OCI-LY1 (cell line): ENCODE data around the gene CLEC4F.

Source experiments
- H2AFZ ChIP-seq: fragments of 200-600 bp; sonication (generic), shearing (Covaris generic); 2 replicates; pipeline ENCODE4 v1.6.0; 2014; ENCODE audit warnings: antibody characterized with exemption, mild to moderate bottlenecking, low read length
- H3F3A ChIP-seq: fragments of 200-600 bp; sonication (generic), shearing (Covaris generic); 2 replicates; pipeline ENCODE4 v1.6.0; 2014; ENCODE audit warnings: mild to moderate bottlenecking, antibody characterized with exemption, low read length, moderate library complexity; ENCODE audit not compliant: insufficient read depth
- H3K27ac ChIP-seq: fragments of 200-600 bp; sonication (generic); 2 replicates; pipeline ENCODE4 v1.5.1; 2014; ENCODE audit warnings: low read length, mixed run types, mild to moderate bottlenecking, low read depth; ENCODE audit not compliant: poor library complexity, severe bottlenecking
- H3K27me3 ChIP-seq: fragments of 200-600 bp; sonication (generic); 2 replicates; pipeline ENCODE4 v1.6.0; 2014; ENCODE audit warnings: antibody characterized with exemption, mild to moderate bottlenecking, low read length, moderate library complexity; ENCODE audit not compliant: insufficient read depth
- H3K36me3 ChIP-seq: fragments of 200-600 bp; sonication (generic); 2 replicates; pipeline ENCODE4 v1.6.1; 2014; ENCODE audit warnings: mild to moderate bottlenecking, antibody characterized with exemption, low read length, moderate library complexity, mixed read lengths; ENCODE audit not compliant: insufficient read depth
- H3K4me1 ChIP-seq: fragments of 200-600 bp; sonication (generic); 2 replicates; pipeline ENCODE4 v1.5.1; 2014; ENCODE audit warnings: mild to moderate bottlenecking, low read length, moderate library complexity; ENCODE audit not compliant: insufficient read depth, severe bottlenecking
- H3K4me2 ChIP-seq: fragments of 200-600 bp; sonication (generic), shearing (Covaris generic); 2 replicates; pipeline ENCODE4 v1.6.1; 2014; ENCODE audit warnings: low read length
- H3K4me3 ChIP-seq: fragments of 200-600 bp; sonication (generic); 2 replicates; pipeline ENCODE4 v1.5.1; 2014; ENCODE audit warnings: low read length, low read depth, mild to moderate bottlenecking, mixed read lengths; ENCODE audit not compliant: poor library complexity, severe bottlenecking
- H3K79me2 ChIP-seq: fragments of 200-600 bp; shearing (Covaris generic); 2 replicates; pipeline ENCODE4 v1.6.1; 2016; ENCODE audit warnings: mixed run types, low read length, mixed read lengths; ENCODE audit not compliant: insufficient read depth
- H3K9ac ChIP-seq: fragments of 200-600 bp; sonication (generic), shearing (Covaris generic); 2 replicates; pipeline ENCODE4 v1.6.1; 2014; ENCODE audit warnings: mild to moderate bottlenecking, low read length, mixed read lengths
- H3K9me2 ChIP-seq: fragments of 200-600 bp; sonication (generic), shearing (Covaris generic); 2 replicates; pipeline ENCODE4 v1.6.1; 2014; ENCODE audit warnings: low read depth, mild to moderate bottlenecking, low read length, mixed read lengths
- H3K9me3 ChIP-seq: fragments of 200-600 bp; shearing (Covaris generic); 2 replicates; pipeline ENCODE4 v1.6.1; 2014; ENCODE audit warnings: low read length, mixed read lengths
- H4K20me1 ChIP-seq: fragments of 200-600 bp; sonication (generic), shearing (Covaris generic); 2 replicates; pipeline ENCODE4 v1.6.0; 2016; ENCODE audit warnings: mild to moderate bottlenecking, low read length; ENCODE audit not compliant: insufficient read depth
- CTCF ChIP-seq: fragments of 200-600 bp; sonication (generic), shearing (Covaris generic); IDR thresholded peaks from 2 replicates; pipeline ENCODE4 v1.5.1; 2017; ENCODE audit warnings: mild to moderate bottlenecking, antibody characterized with exemption, low read length, moderate library complexity, mixed read lengths
- EZH2 ChIP-seq: fragments of 200-600 bp; sonication (generic), shearing (Covaris generic); IDR thresholded peaks from 2 replicates; pipeline ENCODE4 v1.8.0; 2017; ENCODE audit warnings: borderline replicate concordance, mixed run types, mild to moderate bottlenecking, antibody characterized with exemption, low read length, moderate library complexity, mixed read lengths

CLEC4F gene

GRCh38 chr2:70855667-70856066 lies 35.3 kb upstream of the CLEC4F start:
- no peak for TF ChIP-seq CTCF
- TF ChIP-seq EZH2, result no peak
- no peak overlapping the region for H3K4me2 ChIP-seq
- H3K36me3 ChIP-seq, result no peaks in the 10 kb centered on the region

GRCh38 chr2:70854411-70854810 lies 34.0 kb upstream of the CLEC4F start:
- no peaks in the 10 kb centered on the region for H3K79me2 ChIP-seq
- H3K4me2 ChIP-seq, result no peak overlapping the region
- H3K9ac ChIP-seq, result no peak overlapping the region
- H3K27ac ChIP-seq, result no peak overlapping the region
- no peaks in the 10 kb centered on the region for H3K4me1 ChIP-seq
- H4K20me1 ChIP-seq, result no peaks in the 10 kb centered on the region
- TF ChIP-seq EZH2 (no peak), CTCF (no peak)
- H3K36me3 ChIP-seq, result no peaks in the 10 kb centered on the region
- no peak overlapping the region for H3K4me3 ChIP-seq
- H3K27me3 ChIP-seq, result no peaks in the 10 kb centered on the region
- H3K9me2 ChIP-seq, result no peaks in the 10 kb centered on the region
- no peaks in the 10 kb centered on the region for H3K9me3 ChIP-seq
- H3F3A ChIP-seq, result no peaks in the 10 kb centered on the region
- no peak overlapping the region for H2AFZ ChIP-seq

More at GRCh38 chr2:70855667-70856066, 35.3 kb upstream of the CLEC4F start:
- Histone ChIP-seq H3F3A (no peaks in the 10 kb centered on the region), H2AFZ (no peak overlapping the region), H3K27me3 (no peaks in the 10 kb centered on the region), H3K79me2 (no peaks in the 10 kb centered on the region), H3K9me2 (no peaks in the 10 kb centered on the region), H3K9ac (no peak overlapping the region), H3K27ac (no peak overlapping the region), H4K20me1 (no peaks in the 10 kb centered on the region), H3K9me3 (no peaks in the 10 kb centered on the region), H3K4me3 (no peak overlapping the region), H3K4me1 (no peaks in the 10 kb centered on the region)

GRCh38 chr2:70852824-70853223 lies 32.4 kb upstream of the CLEC4F start:
- Histone ChIP-seq H3K4me3 (no peak overlapping the region), H3K36me3 (no peaks in the 10 kb centered on the region), H3K9ac (no peak overlapping the region), H2AFZ (no peak overlapping the region), H3K79me2 (no peaks in the 10 kb centered on the region), H4K20me1 (no peaks in the 10 kb centered on the region), H3K4me2 (no peak overlapping the region), H3K4me1 (no peaks in the 10 kb centered on the region), H3K9me3 (no peaks in the 10 kb centered on the region), H3F3A (no peaks in the 10 kb centered on the region), H3K9me2 (no peaks in the 10 kb centered on the region), H3K27me3 (no peaks in the 10 kb centered on the region), H3K27ac (no peak overlapping the region)
- TF ChIP-seq CTCF, result no peak
- no peak for TF ChIP-seq EZH2
